Stromal cell of bone marrow (primary cell): ENCODE data around the gene ADA.
"Not testable (repeated sequence)": the region's sequence is repeated elsewhere in the genome, so short reads cannot be mapped to it uniquely, and the experiment has no call there.

Experiments used
- DNase-seq: peaks from one replicate; pipeline ENCODE4 v3.0.0-alpha.2; 2012; ENCODE audit warnings: low read depth

Gene ADA

DNA sequence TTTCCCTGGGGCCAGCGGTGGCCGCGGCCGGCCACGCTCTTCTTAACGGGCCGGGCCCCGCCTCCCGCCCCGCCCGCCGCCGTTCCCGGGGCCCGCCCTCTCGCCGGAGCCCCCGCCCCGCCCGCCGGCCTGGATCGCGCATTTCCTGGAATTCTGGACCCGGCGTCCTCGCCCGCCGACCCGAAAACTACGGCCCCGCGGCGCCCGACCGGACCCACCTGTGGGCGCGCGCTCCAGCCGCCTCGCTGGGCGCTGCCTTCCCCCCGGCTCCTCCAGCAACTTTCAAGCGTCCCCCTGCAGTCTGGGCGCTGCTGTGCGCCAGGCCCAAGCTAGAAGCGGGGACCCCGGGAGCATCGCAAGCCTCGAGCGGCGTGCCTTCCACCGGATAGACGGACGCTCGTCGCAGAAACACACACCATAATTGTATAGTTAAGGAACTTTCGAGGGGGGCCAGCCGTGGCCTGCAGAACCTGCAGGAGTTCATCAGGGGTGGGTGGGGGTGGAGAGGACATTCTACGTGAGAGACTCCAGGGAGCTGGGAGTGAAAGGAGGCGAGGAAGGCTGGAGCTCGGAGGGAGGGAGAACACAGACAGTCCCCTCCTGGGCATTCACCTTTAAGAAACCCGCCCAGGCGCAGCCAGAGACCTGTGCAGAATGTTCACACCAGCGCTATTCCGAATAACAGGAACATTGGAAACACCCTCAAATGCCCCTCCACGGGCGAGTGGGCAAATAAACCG is at the start of gene ADA:
TSS of gene ADA (minus strand) at position 16 of the 740 bp plus-strand sequence. CDS start 92 bp downstream, outside the sequence.
- DNase-seq = no peak

DNA sequence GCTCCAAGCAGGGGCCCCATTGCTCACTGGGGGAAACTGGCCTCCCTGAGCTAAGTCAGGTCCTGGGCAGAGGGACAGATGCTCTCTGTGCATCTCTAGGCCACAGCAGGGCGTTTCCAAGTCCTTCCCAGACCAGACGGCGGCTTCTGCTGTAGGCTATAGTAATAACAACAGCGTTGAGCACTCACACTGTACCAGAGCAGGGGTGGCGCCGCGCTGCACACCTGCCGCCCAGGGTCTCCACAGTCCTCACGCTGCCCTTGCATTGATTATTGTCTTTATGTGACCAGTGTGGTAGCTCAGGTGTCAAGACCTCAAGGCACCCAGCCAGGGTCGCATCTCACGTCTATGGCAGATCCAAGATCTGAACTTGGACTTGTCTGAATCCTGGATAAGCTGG is 48.8 kb upstream of the ADA start:
- no peak for DNase-seq

DNA sequence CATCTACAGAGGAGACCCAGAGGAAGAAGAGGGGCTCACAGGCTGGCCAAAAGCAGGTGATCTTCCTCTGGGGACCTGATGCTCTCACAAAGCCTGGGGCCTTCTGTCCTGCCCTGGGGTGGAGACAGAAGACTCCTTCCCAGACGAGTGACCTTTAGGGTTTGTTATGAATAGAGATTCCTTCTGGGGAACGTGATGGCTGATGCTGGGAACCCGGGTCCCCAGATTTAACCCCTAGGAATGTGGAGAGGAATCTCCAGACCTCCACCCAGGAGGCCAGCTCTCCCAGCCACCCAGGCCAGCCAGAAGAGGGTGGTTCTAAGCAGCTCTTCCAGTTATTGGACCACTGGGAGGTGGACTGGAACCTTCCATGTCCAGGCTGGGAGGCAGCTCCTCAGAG is 46.9 kb upstream of the ADA start:
- no peak for DNase-seq

DNA sequence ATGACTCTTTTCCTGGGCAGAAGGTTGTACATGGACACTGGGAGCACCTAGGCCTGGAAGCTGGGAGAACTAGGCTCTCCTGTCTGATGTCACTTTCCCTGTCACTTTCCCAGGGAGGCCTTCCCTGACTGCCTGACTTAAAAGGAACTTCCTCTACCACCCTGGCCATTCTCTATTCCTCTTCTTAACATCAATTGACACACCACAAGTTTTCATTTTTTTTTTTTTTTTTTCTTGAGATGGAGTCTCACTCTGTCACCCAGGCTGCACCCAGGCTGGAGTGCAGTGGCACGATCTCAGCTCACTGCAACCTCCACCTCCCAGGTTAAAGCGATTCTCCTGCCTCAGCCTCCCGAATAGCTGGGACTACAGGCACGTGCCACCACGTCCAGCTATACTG is 45.5 kb upstream of the ADA start:
- not testable (repeated sequence) for DNase-seq

DNA sequence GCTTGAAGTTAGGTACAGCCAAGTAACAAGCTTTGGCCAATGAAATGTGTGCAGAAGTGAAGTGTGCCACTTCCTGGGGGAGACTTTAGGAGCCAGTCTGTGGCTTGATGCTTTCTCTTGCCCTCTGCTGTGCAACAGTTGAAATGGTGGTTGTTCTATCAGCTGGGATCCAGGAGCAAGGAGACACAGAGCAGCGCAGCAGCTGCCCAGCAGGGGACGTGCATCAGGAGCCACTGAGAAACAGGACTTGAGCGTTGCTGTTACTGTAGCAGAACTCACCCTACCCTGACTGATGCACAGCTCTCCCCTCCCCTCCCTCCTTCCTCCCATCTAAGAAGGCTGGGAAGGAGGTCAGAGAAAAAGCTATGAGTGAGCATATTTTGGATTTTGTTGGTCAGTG is 44.8 kb upstream of the ADA start:
- DNase-seq = no peak

DNA sequence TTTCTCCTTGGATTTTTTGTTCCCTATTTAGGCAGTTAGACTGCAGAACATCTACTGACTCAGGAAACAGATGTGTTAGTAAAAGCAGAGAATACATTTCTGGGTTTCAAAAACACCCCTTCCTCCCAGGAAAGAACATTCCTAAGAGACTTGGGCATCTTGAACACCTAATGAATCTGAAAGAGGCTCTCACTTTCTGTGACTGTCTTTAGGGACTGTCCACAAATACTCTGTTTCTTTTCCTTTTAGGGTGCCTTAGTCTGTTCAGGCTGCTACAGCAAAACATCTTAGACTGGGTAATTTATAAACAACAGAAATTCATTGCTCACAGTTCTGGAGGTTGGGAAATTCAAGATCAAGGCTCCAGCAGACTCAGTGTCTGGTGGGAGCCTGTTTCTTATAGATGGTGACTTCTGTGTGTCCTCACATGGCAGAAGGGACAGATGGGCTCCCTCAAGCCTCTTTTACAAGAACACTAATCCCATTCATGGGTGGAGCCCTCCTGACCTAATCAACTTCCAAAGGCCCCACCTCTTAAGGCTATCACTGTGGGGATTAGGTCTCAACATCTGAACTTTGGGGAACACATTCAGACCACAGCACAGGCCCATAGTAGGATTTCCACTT is 44.3 kb upstream of the ADA start:
- DNase-seq = no peak

DNA sequence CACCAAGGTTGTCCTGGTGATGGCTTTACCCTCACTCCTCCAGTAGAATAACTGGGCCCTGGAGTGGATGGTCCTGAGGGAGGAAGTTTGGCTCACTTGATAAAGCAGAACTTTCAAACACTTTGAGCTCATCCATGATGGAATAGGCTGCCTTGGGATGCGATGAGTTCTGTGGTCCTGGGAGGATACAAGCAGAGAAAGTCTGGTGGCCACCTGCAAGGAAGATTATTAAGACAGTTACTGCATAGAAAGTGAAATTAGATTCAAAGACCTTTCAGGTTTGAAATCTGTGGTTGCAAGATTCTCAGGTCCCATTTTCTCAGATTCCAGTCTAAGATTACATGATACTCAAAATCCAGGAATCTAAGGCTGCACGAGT is 43.8 kb upstream of the ADA start:
- DNase-seq = no peak

DNA sequence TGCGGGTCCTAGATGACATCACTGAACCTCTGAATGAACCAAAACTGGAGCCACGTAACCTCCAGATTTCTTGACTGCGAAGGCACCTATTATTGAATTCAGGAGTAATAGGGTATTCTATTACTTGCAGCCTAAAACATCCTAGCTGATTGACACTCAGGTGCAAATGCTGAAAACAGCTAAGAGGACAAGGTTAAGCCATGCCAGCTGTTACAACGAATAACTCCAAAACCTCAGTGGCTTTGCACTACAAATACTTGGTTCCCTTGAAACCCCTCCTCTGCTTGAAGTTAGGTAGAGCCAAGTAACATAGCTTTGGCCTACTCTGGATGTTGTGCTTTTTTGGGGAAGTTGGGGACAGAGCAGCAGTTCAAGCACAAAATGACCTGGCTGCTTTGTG is 42.7 kb upstream of the ADA start:
- DNase-seq = no peak

DNA sequence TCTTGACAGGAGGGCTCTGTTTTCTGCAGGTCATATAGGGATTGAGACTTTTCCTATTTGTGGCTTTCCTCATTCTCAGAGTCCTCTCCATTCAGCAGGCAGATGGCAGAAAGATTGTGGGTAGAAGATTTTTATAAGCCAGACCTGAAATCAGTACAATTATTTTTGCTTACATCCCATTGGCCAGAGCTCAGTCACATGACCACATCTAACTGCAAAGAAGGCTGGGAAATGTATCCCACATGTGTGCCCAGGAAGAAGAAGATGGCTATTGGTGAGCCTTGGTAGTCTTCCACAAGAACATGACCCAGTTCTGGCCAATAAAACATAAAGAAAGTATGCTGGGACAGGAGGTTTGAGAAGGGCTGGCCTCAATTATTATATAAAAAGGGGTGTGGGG is 42.1 kb upstream of the ADA start:
- DNase-seq = no peak

DNA sequence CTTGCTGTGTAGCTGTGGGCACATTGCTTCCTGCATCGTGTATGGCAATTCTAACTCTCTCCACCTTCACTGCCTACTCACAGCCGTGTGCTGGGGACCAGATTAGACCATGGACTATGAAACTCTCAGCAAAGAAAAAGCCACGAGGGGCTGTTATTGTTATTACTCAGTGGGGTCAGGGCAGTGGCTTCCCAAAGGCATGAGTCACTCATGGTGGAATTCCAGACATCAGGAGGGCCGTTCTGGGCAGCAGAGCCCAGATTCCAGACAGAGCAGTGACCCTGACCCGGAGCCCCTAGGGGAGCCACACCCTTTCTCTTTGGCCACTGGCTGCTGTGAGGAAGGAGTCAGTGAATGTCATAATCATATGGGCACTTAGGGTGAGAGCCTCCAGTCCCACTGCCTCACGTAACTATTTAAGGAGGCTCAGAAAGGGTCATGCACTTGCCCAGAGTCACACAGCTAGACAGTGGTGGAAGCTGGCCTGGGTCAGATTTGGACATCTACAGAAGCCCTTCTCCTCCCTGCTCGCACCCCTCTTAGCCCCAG is 41.5 kb upstream of the ADA start:
- DNase-seq = peak; percentile 99

DNA sequence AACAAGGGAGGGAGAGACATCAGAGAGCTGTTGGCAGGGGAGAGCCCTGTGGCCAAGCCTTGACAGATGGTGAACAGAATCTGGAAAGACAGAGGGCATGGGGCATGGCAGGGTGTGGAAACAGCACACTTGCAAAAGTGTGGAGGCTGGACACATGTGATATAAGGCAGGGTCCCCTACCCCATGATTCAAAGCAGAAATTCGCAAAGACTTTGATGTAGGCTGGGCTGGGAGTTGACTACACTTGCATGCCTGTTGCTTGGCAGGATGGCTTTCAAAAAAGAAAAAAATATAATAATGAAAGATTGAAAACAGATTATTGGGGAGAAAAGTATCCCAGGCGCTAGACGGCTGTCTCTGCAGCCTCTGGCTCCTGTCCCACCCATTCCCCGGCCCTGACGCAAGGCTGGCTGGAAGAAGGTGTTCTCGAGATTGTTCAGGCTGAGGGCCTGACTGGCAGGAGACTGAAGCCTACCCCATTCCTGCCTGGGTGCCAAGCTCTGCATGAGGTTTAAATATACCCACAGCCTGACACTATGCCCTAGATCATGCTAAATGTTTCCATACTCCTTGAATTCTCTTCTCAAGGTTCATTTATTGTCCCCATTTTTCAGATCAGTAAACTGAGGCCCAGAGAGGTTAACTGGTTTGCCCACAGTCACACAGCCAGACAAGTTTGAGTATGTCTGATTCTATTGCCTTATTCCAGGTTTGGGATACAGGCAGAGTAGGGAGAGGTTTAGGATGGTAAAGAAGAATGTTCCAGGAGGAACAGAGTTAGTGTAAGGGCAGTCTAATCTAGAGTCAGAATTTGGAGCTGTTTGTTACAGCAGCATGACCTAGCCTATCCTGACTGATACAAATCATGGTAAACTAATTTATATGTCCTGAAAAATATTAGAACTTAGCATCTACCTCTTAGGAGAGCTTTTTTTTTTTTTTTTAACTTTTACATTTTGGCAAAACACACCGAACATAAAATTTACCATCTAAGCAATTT is 40.2 kb upstream of the ADA start:
- DNase-seq = no peak

DNA sequence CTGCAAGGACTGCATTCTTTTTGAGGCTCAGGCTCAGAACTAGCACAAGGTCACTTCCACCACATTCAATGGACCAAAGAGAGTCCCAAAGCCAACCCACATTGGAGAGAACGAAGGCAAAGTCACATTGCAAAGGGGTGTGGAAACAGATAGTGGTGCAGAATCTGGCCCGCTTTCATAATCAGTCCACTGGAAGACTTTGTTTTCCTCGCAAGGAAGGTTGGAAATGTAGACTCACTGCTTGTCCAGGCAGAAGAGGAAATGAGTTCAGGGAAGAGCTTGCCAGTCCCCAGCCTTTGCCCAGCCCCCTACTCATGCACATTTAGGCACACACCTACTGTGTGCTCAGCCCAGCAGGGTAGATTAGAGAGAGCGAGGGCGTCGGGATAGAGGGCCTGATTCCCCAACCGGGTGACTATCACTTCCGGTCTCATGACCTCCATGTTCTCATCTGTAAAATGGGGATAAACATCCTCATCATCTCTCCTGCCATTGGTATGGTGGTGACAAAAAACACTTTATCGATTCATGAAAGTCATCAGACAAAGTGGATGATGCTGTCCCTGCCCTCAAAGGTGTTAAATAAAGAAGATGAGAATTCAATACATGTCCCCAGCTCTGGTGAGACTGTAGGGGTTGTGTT is 39.4 kb upstream of the ADA start:
- DNase-seq = no peak

DNA sequence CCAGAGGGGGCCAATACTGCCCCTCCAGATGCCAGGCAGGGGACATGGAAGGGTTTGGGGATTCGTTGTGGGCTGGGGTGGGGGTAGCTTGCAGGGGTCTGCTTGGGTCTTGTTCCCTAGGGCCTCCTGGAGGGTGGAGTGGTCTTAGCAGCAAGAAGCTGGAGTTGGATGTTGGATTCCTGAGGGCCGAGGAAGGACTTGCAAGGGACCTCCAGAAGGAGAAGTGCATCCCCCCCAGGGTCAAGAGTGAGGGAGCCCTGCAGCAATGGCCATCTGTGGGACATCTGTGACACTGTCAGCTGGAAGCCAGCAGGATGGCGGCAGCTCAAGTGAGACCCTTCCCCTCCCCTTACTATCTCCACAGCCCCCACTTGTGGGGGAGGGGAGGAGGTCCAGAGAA is 38.3 kb upstream of the ADA start:
- no peak for DNase-seq

DNA sequence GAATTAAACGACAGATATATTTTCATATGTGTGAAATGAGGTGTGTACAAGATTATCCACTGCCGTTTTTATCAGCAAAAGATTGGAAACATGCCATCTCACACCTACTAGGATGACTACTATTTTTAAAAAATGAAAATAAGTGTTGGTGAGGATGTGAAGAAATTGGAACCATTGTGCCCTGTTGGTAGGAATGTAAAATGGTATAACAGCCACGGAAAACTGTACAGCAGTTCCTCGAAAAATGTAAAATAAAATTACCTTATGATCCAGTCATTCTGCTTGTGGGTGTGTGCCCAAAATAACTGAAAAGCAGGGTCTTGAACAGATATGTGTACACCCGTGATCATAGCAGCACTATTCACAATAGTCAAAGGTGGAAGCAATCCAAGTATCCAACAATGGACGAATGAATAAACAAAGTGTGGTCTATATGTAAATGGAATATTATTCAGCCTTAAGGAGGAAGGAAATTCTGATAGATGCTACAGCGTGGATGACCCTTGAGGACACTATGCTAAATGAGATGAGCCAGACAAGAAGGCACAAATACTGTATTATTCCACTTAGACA is 36.6 kb upstream of the ADA start:
- no peak for DNase-seq

DNA sequence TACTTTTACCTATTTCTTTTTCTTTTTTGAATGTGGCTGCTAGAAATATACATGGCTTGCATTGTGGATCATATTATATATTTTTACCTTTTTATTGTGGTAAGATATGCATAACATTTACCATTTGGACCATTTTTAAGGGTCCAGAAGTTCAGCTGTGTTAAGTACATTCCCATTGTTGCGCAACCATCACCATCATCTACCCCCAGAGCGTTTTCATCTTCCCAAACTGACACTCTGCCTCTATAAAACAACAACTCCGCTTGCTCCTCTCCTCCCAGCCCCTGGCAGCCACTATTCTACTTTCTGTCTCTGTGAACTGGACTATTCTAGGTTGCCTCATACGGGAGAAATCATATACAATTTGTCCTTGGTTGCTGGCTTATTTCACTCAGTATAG is 35.4 kb upstream of the ADA start:
- DNase-seq = no peak

DNA sequence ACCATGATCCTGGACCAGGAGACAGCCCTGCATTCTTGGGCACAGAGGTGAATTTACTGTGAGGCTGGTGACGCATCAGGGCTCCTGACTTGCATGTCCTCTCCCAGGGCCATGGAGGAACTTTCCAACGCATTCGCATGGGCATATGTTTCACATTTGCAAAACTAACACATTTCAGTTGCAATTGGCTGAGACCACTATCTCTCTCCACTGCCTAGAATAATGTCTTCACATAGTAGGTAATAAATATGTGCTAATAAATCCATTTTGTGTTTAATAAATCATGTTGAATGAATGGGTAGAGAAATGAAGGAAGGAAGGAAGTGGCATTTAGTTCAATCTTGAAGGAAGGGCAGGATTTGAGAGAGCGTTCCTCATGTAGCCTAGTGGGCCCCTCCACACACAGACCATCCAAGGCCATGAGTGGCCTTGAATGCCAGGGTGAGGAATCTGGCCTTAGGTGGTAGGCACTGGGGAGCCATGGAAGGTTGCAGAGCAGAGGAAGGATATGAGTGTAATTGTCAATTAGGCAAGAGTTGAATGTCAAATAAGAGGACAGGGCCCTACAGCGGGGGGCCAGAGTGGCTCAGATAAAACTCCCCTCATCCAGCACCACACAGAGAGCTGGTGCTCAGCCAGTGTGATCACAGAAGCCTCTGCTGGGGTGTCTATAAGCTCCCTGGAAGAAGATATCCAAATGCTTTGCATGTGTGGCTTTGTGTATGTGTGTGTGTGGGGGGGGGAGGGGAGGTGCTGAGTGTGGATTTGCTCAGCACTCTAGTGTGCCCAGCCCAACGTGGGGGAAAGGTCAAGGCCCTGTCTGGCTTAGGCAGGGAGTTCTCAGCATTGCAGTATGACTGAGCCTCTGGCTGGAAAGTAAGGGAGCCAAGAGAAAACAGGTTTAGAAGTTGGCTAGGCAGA is 32.8 kb upstream of the ADA start:
- no peak for DNase-seq

DNA sequence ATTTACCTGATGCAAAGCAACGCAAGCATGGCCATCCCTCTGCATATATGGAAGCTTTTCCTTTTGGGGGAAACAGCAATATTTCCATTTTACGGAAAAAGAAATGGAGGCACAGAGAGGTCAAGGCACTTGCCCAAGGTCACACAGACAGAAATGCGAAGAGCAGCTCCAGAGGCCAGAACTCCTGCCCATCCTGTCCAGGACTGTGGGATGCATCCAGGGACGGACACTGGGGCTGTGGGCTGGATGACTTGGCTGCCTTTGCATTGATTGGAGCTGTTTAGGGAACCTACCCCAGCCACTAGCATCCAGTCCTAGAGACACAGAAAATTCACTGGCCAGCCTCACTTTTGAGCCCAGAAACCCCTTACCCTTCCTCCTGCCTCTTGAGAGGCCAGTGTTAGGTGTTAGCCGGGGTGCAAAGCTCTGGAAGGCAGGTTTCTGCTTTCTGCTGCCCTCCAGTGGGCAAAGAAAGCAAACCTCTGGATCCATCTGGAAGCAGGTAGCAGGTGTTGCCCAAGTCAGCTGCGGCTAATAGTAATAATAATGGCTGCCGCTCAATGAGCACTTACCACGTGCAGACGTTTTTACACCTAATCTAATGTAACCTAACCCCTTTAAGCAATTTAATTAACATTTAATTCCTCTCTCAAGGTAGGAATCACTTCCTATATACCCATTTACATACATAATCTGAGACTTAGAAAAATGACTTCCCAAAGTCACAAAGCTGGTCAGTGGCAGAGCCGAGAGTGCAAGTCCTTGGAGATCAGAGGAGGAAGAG is 32.0 kb upstream of the ADA start:
- DNase-seq = no peak

DNA sequence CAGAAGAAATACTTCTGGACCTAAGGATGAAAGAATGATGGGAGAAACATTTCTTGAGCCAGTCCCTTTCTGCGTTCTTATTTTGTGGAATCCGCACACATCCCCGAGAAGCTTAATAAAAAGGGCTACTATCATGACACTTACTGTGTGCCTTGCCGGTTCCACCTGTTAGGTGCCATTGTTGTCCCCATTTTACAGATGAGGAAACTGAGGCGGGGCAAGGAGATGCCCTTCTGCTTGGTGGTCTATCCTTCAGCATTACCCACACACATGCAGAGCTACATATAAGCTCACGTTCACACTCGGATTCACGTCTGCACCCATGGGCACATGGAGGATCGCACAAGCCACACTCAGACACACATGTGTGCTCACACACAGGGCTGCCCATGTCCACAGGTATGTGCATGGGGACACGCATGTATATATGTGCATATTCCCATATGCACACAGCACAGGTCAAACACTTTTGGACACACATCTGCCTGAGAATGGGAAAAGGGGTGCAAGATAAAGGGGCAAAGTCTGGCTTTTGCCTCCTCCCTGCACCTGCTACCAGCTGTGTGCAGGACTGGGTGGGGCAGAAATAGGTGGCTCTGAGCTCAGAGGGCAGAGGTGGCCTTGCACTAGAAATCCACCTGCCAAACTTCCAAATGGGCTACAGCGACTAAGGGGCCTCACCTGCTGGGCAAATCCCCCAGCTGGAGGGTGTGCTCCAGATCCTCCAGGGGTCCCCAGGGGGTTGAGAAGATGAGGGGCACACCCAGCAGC is 30.5 kb upstream of the ADA start:
- no peak for DNase-seq
